Activated gamma-delta T cell (primary cell): Measurements from ENCODE around the gene TMEM179.

ENCODE experiments used
- DNase-seq: peaks from one replicate; lab custom pipeline; 2025; lab: John Stamatoyannopoulos, UW

TMEM179 gene

DNA sequence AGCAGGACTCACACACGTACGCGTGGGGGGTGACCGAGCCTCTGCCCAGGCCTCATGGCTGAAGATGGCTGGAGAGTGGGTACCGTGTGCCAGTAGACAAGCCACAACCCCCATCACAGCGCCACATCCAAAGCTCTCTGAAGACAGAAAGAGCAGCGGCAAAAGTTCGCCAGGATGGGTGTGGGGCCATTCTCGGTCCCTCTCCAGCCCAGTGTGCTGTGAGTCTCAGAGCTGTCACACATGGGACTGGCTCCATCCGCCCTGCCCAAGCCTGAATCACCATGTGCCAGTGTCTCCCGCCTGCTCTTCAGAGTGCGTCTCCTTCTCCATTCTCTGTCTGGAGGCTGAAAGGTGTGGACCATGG lies 5.7 kb downstream of the TMEM179 start:
- DNase-seq: no peak

DNA sequence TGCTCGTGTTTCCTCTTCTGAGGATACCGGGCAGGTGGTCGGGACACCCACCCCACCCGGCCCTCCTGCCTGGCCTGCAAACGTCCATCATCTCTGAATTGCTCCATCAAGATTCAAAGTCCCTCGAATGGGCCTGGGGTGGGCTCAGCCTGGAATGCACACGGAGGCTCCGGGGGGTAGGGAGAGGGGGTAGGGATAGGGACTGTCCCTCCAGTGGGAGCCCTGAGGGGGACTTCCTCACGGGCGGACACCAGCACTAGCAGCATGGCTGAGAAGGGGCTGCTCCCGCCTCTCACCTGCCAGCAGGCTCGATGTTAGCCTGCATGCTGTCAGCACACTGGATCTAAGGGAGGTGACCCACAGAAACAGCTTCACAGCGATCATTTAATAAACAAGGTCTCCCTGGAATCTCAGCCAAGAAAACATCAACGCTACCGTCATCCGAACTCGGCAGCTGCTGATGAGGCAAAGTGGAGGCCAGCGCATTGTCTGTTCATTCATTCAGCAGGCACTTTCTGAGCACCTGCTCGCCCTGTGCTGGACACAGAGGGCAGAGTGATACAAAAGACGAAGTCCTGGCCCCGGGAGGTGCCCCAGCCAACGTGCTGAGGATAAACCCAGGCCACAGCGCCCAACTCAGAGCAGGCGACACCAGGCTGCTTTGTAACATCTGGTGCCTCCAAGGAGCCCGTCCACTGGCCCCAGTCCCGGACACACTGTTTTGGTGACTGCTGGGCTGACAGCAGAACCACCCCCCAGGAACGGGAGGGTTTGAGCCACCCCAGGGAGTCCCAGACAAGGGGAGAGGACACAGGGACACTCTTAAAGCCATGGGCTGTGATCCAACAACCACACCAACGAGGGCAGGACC lies 6.3 kb downstream of the TMEM179 start:
- no peak for DNase-seq

DNA sequence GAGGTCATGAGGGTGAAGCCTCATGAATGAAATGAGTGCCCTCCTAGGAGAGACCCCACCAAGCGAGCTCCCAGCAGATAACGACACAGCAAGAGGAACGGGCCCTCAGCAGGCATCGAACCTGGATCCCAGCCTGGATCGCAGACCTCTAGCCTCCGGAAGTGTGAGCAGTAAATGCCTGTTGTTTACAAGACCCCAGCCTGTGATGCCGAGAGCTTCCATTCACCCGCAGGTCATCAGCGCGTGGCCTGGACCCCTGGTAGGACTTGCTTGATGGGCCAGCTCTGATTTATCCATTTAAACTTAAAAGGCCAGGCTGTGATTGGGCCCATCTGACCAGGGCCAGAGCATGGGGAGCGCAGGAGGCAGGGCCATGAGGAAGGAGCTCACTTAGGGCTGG lies 7.0 kb downstream of the TMEM179 start:
- DNase-seq: no peak

GRCh38 chr14:104596927-104597351 lies 7.6 kb downstream of the TMEM179 start:
- no peak for DNase-seq

- no peak for DNase-seq
Measured at GRCh38 chr14:104596451-104596918, 8.1 kb downstream of the TMEM179 start.

GRCh38 chr14:104595911-104596450 lies 8.6 kb downstream of the TMEM179 start:
- no peak for DNase-seq

GRCh38 chr14:104595116-104595675 lies 9.4 kb downstream of the TMEM179 start:
- DNase-seq: no peak

DNA sequence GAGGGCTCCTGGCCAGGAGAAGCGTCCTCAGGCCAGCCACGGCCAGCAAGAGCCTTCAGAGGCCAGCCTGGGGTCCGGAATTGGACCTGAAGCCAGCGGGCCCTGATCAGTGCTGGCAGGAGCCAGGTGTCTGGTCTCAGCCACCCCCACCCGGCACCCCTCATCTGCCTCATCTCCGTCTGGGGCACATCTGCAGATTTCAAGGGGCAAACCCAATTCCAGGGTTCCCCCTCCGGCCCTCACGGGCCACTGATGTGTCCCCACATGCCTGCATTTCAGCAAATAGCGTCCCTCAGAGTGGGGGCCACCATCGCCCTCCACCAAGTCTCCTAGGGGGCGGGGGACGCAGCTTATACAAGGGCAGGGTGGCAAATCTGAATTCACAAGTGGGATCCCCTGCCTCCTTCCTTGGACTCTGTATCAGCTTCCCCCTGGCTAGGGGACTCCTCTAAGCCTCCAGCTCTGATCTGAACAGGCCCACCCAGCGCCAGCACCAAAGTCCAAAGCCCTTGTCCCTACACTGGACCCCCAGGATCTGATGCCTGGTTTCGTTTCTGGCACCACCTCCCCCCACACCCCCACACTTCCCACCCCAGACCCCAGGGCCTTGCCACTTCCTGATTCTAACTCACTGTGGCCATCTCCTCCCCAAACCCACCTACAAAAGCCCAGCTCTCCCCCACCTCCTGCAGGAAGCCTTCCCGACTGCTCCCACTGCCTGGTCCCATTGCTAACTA lies 10.1 kb downstream of the TMEM179 start:
- DNase-seq: no peak

DNA sequence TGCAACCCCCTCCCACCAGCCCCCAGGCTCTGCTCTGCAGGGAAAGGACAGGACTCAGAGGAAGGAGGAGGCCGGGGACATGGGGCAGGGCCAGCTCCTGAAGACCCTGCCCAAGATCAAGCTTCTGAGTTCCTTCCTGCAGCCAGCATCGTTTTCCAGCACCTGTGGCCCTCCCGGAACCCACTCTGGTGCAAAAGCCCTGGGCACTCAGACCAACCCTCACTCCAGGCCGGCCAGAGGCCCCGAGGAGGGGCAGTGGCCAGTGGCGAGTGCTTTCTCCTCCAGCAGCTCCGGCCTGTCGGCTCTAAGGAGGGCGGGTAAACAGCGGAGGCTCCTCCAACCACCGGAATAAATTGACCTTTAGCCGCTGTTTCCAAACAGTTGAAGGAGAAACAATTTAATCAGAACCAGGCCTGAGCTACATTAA lies 10.8 kb downstream of the TMEM179 start:
- no peak for DNase-seq

GRCh38 chr14:104593241-104593701 lies 11.3 kb downstream of the TMEM179 start:
- DNase-seq: no peak

GRCh38 chr14:104592785-104593184 lies 11.8 kb downstream of the TMEM179 start:
- DNase-seq: no peak

DNA sequence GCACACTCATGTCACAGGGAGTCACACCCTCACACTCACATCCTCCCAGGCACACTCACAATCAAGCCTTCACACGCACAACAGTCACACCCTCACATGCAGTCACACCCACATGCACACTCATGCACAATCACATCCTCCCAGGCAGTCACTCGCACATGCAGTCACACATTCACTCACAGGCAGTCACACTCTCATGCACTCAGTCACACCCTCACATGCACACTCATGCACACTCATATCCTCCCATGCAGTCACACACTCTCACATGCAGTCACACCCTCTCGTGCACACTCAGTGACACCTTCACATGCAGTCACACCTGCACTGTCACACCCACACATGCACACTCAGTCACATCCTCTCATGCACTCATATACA lies 12.3 kb downstream of the TMEM179 start:
- no peak for DNase-seq

DNA sequence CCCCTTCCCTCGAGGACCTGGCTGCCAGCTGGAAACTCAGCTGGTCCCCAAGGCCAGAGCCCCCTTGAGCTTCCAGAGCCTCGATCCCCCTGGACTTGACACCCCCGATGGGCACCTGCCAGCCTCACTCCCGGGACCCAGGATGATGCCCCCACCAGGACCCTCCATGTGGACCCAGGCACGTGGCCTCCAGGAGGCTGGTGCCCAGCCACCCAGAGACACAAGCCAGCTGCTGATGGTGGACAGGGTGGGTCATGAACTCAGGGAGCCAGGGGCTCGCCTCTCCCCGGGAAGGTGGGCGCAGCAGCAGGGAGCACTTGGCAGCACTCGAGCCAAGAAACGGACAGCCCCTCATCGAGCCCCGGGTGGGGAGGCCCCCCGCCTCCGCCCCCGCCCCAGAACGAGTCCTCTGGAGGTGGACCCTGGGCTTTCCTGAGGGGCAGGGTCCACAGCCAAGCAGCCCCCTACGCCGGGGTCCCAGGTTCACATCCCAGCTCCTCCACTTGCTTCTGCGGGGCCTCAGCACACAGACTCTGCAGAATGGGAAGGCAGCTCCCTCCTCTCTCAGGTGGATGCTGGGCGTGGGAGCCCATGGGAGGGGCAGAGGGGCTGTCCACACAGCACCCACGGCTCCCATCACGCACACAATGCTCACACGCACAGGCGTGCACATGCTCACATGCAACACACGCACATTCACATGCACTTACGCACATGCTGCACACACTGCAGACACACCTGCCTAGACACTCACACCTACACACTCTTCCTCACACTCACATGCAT lies 12.9 kb downstream of the TMEM179 start:
- no peak for DNase-seq

GRCh38 chr14:104591031-104591430 lies 13.5 kb downstream of the TMEM179 start:
- DNase-seq: no peak

GRCh38 chr14:104590240-104590965 lies 14.2 kb downstream of the TMEM179 start:
- DNase-seq: no peak

DNA sequence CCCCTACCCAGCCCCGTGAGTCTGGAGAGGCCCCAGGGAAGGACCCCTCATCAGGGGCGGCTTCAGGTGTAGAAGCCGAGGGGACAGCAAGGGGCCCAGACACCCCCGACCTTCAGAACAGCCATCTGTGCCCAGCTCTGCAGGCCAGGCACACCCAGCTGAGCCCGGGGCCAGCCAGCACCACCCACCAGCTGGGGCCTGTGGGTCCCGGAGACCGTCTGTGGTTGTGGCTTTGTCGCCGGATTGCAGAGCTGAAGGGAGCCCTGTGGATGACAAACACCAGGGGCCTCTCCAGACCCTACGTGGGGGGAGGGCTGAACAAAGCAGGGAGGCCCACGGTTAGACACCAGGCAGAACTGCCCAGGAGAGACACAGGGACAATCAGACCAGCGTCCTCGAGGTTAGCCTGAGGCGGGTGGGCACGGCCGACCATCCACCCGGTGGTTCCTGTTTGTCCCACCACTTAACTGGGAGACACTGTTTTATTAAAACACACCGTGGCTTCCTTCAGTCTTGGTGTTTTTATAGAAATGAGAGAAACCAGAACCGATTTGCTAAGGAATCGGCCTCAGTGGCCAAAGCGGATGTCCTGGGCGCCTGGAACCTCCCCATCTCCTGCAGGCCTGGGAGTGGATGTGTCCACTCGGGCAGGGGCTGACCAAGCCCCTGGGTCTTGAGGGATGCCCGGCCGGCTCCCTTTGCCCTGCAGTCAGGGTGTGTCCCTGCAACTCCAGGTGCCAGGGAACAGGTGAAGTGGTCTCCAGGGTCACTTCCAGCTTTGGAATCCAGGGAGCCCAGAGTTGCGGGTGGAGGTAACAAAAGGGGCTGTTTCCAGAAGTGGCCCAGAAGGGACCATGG lies 15.0 kb downstream of the TMEM179 start:
- DNase-seq: no peak

- no peak for DNase-seq
Measured at GRCh38 chr14:104588066-104588857, 16.3 kb downstream of the TMEM179 start.

DNA sequence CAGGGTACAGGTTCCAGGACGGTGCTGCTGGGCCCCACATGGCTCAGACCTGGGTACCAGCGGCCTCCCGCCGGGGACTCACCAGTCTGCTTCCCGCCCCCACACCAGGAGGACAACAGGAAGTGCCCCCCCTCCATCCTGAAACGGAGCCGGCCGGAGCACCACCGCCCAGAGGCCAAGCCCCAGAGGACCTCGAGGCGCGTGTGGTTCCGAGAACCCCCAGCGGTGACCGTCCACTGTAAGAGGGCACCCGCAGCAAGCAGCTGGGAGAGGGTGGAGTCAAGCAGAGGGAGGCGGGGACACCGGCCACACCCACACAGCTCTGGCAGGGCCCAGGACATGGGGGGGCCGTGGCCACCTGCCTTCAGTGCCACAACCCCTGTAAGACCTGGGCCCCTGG lies 16.9 kb downstream of the TMEM179 start:
- DNase-seq: no peak
